ENCODE data around the gene CARD9. TPM values are rescaled to one million over a fixed set of nuclear protein-coding genes. Genes with fewer than 3 reads are reported as not detected.

The CARD9 gene
- total and polyA plus RNA-seq, 2 of the 8 experiments (the other 6 are each of a cell fraction or from before 2014, with no cell fraction given) = 0.15 to 1.1 TPM

- TF ChIP-seq CHD7 (IDR thresholded peaks at IDR 0.05; ENCODE audit: insufficient replicate concordance, low read length) = no peak
Measured at GRCh38 chr9:136342181-136343120, 31.0 kb downstream of the CARD9 start (continued).
